Neural progenitor cell (in vitro differentiated cells): ENCODE measurements around the gene CPN1. TPM values are rescaled to one million over a fixed set of nuclear protein-coding genes. Genes with fewer than 3 reads are reported as not detected.

Experiments
- DNase-seq: peaks from one replicate; pipeline ENCODE4 v3.0.0-alpha.2; 2016; ENCODE audit warnings: low spot score
- H2AFZ ChIP-seq: fragments of 200-600 bp; sonication (generic); replicated peaks from 2 replicates; pipeline ENCODE4 v1.6.1; 2016; ENCODE audit warnings: antibody characterized with exemption
- H3F3A ChIP-seq: fragments of 200-600 bp; sonication (generic); 2 replicates; pipeline ENCODE4 v1.6.1; 2016; ENCODE audit warnings: antibody characterized with exemption, low read depth
- H3K27ac ChIP-seq: fragments of 200-600 bp; sonication (generic); 2 replicates; pipeline ENCODE4 v1.5.1; 2016; ENCODE audit warnings: mild to moderate bottlenecking
- H3K27me3 ChIP-seq: fragments of 200-600 bp; sonication (generic); 2 replicates; pipeline ENCODE4 v1.6.1; 2016; ENCODE audit warnings: mild to moderate bottlenecking, moderate library complexity
- H3K36me3 ChIP-seq: fragments of 200-600 bp; sonication (generic); 2 replicates; pipeline ENCODE4 v1.5.1; 2016
- H3K4me1 ChIP-seq: fragments of 200-600 bp; sonication (generic); 2 replicates; pipeline ENCODE4 v1.6.1; 2016; ENCODE audit warnings: mixed run types
- H3K4me2 ChIP-seq: fragments of 200-600 bp; sonication (generic); 2 replicates; pipeline ENCODE4 v1.6.1; 2016
- H3K4me3 ChIP-seq: fragments of 200-600 bp; sonication (generic); 2 replicates; pipeline ENCODE4 v1.5.1; 2016
- H3K79me2 ChIP-seq: fragments of 200-600 bp; sonication (generic); 2 replicates; pipeline ENCODE4 v1.6.1; 2016; ENCODE audit warnings: low read depth
- H3K9ac ChIP-seq: fragments of 200-600 bp; sonication (generic); 2 replicates; pipeline ENCODE4 v1.6.1; 2016
- H3K9me3 ChIP-seq: fragments of 200-600 bp; sonication (generic); 2 replicates; pipeline ENCODE4 v1.5.1; 2016; ENCODE audit warnings: low read depth
- H4K20me1 ChIP-seq: fragments of 200-600 bp; sonication (generic); 2 replicates; pipeline ENCODE4 v1.6.1; 2016; ENCODE audit warnings: low read depth
- H3K27ac Mint-ChIP-seq: 3 replicates; pipeline ENCODE4 v1.8.0; 2021; ENCODE audit warnings: mixed read lengths
- H3K27me3 Mint-ChIP-seq: 2 replicates; pipeline ENCODE4 v1.8.0; 2022; ENCODE audit warnings: low read depth, mild to moderate bottlenecking, inconsistent platforms, moderate library complexity, mixed read lengths; ENCODE audit not compliant: insufficient read depth
- H3K36me3 Mint-ChIP-seq: 3 replicates; pipeline ENCODE4 v1.8.0; 2021; ENCODE audit warnings: mixed read lengths
- H3K4me1 Mint-ChIP-seq: 3 replicates; pipeline ENCODE4 v1.8.0; 2021; ENCODE audit warnings: mixed read lengths
- H3K4me3 Mint-ChIP-seq: 3 replicates; pipeline ENCODE4 v1.8.0; 2021; ENCODE audit warnings: mild to moderate bottlenecking, moderate library complexity, mixed read lengths
- H3K9me3 Mint-ChIP-seq: 3 replicates; pipeline ENCODE4 v1.8.0; 2020; ENCODE audit warnings: mixed read lengths
- EZH2 ChIP-seq: fragments of 200-600 bp; sonication (generic); IDR thresholded peaks from 2 replicates; pipeline ENCODE4 v1.6.1; 2017; ENCODE audit warnings: antibody characterized with exemption, mild to moderate bottlenecking, moderate library complexity
- EZH2phosphoT487 ChIP-seq: fragments of 200-600 bp; sonication (generic); IDR thresholded peaks from 2 replicates; pipeline ENCODE4 v1.6.1; 2017; ENCODE audit warnings: antibody characterized with exemption
- total RNA-seq: library from RNA; depleted of rRNA; stranded (reverse); fragments of >200 nt; gene quantifications from 2 replicates; pipeline ENCODE4 v1.2.3, GENCODE V29; 2015; ENCODE audit warnings: low replicate concordance
- TF ChIP-seq, protein P1 (sequence below): fragments of 200-600 bp; sonication (generic); IDR thresholded peaks from 2 replicates; pipeline ENCODE4 v1.5.1; 2017; ENCODE audit warnings: antibody characterized with exemption, mild to moderate bottlenecking

The CPN1 gene
- total RNA-seq, 1 donor from 2014 or later = not detected

- no peaks in the 10 kb centered on the region for H3K36me3 ChIP-seq
- Mint-ChIP-seq H3K27me3 (peaks cover 3% of the 10 kb centered on the region), H3K27ac (no peak overlapping the region), H3K4me3 (no peak overlapping the region), H3K36me3 (no peaks in the 10 kb centered on the region), H3K4me1 (peaks cover 5% of the 10 kb centered on the region), H3K9me3 (no peaks in the 10 kb centered on the region)
- no peaks in the 10 kb centered on the region for H3K79me2 ChIP-seq
- H3K4me2 ChIP-seq = no peak overlapping the region
- no peak overlapping the region for H3K4me3 ChIP-seq
- peaks cover 3% of the 10 kb centered on the region for H3K9me3 ChIP-seq
- peak overlapping the region; percentile 76 for H2AFZ ChIP-seq
- no peak for TF ChIP-seq EZH2
- TF ChIP-seq, protein P1, sequence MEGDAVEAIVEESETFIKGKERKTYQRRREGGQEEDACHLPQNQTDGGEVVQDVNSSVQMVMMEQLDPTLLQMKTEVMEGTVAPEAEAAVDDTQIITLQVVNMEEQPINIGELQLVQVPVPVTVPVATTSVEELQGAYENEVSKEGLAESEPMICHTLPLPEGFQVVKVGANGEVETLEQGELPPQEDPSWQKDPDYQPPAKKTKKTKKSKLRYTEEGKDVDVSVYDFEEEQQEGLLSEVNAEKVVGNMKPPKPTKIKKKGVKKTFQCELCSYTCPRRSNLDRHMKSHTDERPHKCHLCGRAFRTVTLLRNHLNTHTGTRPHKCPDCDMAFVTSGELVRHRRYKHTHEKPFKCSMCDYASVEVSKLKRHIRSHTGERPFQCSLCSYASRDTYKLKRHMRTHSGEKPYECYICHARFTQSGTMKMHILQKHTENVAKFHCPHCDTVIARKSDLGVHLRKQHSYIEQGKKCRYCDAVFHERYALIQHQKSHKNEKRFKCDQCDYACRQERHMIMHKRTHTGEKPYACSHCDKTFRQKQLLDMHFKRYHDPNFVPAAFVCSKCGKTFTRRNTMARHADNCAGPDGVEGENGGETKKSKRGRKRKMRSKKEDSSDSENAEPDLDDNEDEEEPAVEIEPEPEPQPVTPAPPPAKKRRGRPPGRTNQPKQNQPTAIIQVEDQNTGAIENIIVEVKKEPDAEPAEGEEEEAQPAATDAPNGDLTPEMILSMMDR = no peak
- TF ChIP-seq EZH2phosphoT487 = no peak
- no peaks in the 10 kb centered on the region for H3K4me1 ChIP-seq
- no peak overlapping the region for H3K27ac ChIP-seq
- no peak for DNase-seq
- H3F3A ChIP-seq = no peaks in the 10 kb centered on the region
- no peak overlapping the region for H3K9ac ChIP-seq
- no peaks in the 10 kb centered on the region for H3K27me3 ChIP-seq
- H4K20me1 ChIP-seq = no peaks in the 10 kb centered on the region
These were observed 27.8 kb downstream of the CPN1 start for GRCh38 chr10:100053686-100054460.

DNA sequence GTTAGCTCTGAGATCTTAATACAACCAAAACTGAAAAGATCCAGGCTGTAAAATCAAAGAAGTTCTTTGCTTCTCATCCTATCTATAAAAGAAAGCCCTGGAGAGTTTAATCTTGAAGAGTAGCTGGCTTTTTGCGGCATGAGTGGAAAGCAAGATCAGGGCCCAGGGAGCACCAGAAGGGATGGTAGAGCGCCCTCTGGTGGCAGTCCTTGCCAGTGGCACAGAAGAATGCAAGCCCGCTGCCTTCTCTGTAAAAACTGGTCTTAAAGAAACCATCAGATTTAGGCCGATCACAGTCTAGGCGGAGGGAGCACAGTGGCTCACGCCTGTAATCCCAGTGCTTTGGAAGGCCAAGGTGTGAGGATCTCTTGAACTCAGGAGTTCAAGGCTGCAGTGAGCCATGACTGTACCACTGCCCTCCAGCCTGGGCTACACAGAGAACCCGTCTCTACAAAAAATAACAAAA, 35.6 kb downstream of the CPN1 start:
- peak; percentile 92 for DNase-seq
- H3K36me3 Mint-ChIP-seq = no peaks in the 10 kb centered on the region
- peak overlapping the region; percentile 74 for H3K27ac Mint-ChIP-seq

DNA sequence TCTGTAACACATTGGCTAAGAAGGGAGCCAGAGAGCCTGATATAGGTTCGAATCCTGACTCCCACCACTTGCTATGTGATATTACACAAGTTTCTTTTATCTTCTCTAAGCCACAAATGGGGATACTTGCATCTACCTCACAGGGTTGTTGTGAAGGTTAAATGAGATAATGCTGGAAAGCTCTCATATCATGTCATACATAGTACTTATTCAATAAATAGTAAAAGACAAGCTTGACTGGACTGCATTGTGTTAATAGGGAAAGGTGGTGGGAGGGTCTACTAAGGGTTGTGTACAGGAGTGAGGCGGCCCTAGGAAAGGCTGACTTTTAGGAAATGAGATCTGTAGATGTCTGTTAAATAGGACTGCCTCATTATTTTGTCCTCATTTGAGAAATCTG, 36.1 kb downstream of the CPN1 start:
- Mint-ChIP-seq H3K27ac (peak overlapping the region; percentile 29), H3K9me3 (no peaks in the 10 kb centered on the region), H3K36me3 (no peaks in the 10 kb centered on the region), H3K27me3 (peaks cover 5% of the 10 kb centered on the region), H3K4me1 (peaks cover 20% of the 10 kb centered on the region), H3K4me3 (no peak overlapping the region)
- Histone ChIP-seq H2AFZ (peak overlapping the region; percentile 29), H3K9ac (no peak overlapping the region), H4K20me1 (no peaks in the 10 kb centered on the region), H3K4me2 (no peak overlapping the region), H3K79me2 (no peaks in the 10 kb centered on the region), H3K9me3 (no peaks in the 10 kb centered on the region), H3K4me3 (no peak overlapping the region), H3K27ac (no peak overlapping the region), H3F3A (no peaks in the 10 kb centered on the region), H3K36me3 (no peaks in the 10 kb centered on the region), H3K27me3 (no peaks in the 10 kb centered on the region), H3K4me1 (peaks cover 4% of the 10 kb centered on the region)
- no peak for DNase-seq
- TF ChIP-seq EZH2phosphoT487 = no peak
- TF ChIP-seq, protein P1 = no peak
- TF ChIP-seq EZH2 = no peak

More for the DNA sequence above, 35.6 kb downstream of the CPN1 start:
- no peaks in the 10 kb centered on the region for H3F3A ChIP-seq
- no peaks in the 10 kb centered on the region for H3K79me2 ChIP-seq
- H3K27me3 Mint-ChIP-seq = peaks cover 5% of the 10 kb centered on the region
- no peak overlapping the region for H3K27ac ChIP-seq
- H3K4me2 ChIP-seq = no peak overlapping the region
- no peaks in the 10 kb centered on the region for H3K36me3 ChIP-seq
- peaks cover 20% of the 10 kb centered on the region for H3K4me1 Mint-ChIP-seq
- no peak overlapping the region for H3K4me3 Mint-ChIP-seq
- no peak overlapping the region for H3K4me3 ChIP-seq
- H3K4me1 ChIP-seq = peaks cover 4% of the 10 kb centered on the region
- H3K9me3 ChIP-seq = no peaks in the 10 kb centered on the region
- no peaks in the 10 kb centered on the region for H4K20me1 ChIP-seq
- H2AFZ ChIP-seq = peak overlapping the region; percentile 75
- no peak overlapping the region for H3K9ac ChIP-seq
- TF ChIP-seq EZH2 (no peak), EZH2phosphoT487 (no peak)
- TF ChIP-seq, protein P1 = peak; percentile 99
- H3K27me3 ChIP-seq = no peaks in the 10 kb centered on the region
- no peaks in the 10 kb centered on the region for H3K9me3 Mint-ChIP-seq
